Tibial nerve (tissue), 4 donors: ENCODE measurements around the gene CXCL12. TPM values are rescaled to one million over a fixed set of nuclear protein-coding genes. Genes with fewer than 3 reads are reported as not detected.

Experiments used
- DNase-seq, 2 donors: peaks; one replicate each; pipeline ENCODE4 v3.0.0-alpha.2; 2019; ENCODE audit warnings: low spot score in 2 of 2
- H3K27ac ChIP-seq, 4 donors: fragments of 200-600 bp; sonication (generic) in 3 of 4; one replicate each; pipeline ENCODE4 v1.5.1; 2017 to 2019; ENCODE audit warnings: mild to moderate bottlenecking in 1 of 4
- H3K27me3 ChIP-seq, 2 donors: fragments of 200-600 bp; sonication (generic) in 1 of 2; one replicate each; pipeline versions ENCODE4 v1.5.1 to v1.6.0; 2017 to 2019
- H3K36me3 ChIP-seq, 3 donors: fragments of 200-600 bp; sonication (generic); one replicate each; pipeline ENCODE4 v1.5.1; 2018 to 2019
- H3K4me1 ChIP-seq, 4 donors: fragments of 200-600 bp; sonication (generic) in 3 of 4; one replicate each; pipeline ENCODE4 v1.5.1; 2017 to 2019
- H3K4me3 ChIP-seq, 4 donors: fragments of 200-600 bp; sonication (generic) in 3 of 4; one replicate each; pipeline ENCODE4 v1.5.1; 2017 to 2019; ENCODE audit warnings: mild to moderate bottlenecking in 1 of 4, moderate library complexity in 1 of 4
- H3K9me3 ChIP-seq, 4 donors: fragments of 200-600 bp; sonication (generic) in 3 of 4; one replicate each; pipeline ENCODE4 v1.5.1; 2017 to 2019
- EP300 ChIP-seq, 2 donors: sonication (generic); formaldehyde crosslinking; IDR thresholded peaks; one replicate each; pipeline ENCODE4 v1.6.1; 2017; ENCODE audit warnings: antibody characterized with exemption in 2 of 2, mild to moderate bottlenecking in 1 of 2
- POLR2A ChIP-seq, 2 donors: fragments of 450-650 bp; IDR thresholded peaks; one replicate each; pipeline ENCODE4 v1.6.1; 2017; ENCODE audit warnings: antibody characterized with exemption in 2 of 2, mild to moderate bottlenecking in 2 of 2, moderate library complexity in 2 of 2
- WGBS, 2 donors: methylation state at CpG; one replicate each; pipeline ENCODE4 v1.1.5; 2018; 5-methylcytosine and 5-hydroxymethylcytosine counted together
- total RNA-seq, 4 donors: library from RNA; depleted of rRNA; stranded (reverse); fragments of >200 nt; gene quantifications; one replicate each; pipeline ENCODE4 v1.1.0, GENCODE V29; 2016
- TF ChIP-seq, protein P1 (sequence below), 5 experiments: fragments of 200-600 bp in 3 of 5; fragments of 450-650 bp in 2 of 5; sonication (generic) in 3 of 5; IDR thresholded peaks; one replicate each; pipeline ENCODE4 v1.5.1; 2016 to 2019; ENCODE audit warnings: antibody characterized with exemption in 5 of 5, mild to moderate bottlenecking in 3 of 5, moderate library complexity in 2 of 5

The CXCL12 gene
- total RNA-seq, 4 donors from 2014 or later = 35.0 to 119 (median 86.4) TPM

GRCh38 chr10:44424957-44425356 lies 40.1 kb upstream of the CXCL12 start:
- no peak for DNase-seq
- H3K36me3 ChIP-seq = no peaks in the 10 kb centered on the region
- TF ChIP-seq, protein P1, sequence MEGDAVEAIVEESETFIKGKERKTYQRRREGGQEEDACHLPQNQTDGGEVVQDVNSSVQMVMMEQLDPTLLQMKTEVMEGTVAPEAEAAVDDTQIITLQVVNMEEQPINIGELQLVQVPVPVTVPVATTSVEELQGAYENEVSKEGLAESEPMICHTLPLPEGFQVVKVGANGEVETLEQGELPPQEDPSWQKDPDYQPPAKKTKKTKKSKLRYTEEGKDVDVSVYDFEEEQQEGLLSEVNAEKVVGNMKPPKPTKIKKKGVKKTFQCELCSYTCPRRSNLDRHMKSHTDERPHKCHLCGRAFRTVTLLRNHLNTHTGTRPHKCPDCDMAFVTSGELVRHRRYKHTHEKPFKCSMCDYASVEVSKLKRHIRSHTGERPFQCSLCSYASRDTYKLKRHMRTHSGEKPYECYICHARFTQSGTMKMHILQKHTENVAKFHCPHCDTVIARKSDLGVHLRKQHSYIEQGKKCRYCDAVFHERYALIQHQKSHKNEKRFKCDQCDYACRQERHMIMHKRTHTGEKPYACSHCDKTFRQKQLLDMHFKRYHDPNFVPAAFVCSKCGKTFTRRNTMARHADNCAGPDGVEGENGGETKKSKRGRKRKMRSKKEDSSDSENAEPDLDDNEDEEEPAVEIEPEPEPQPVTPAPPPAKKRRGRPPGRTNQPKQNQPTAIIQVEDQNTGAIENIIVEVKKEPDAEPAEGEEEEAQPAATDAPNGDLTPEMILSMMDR (IDR thresholded peaks at IDR 0.05) = no peak
- TF ChIP-seq POLR2A (IDR thresholded peaks at IDR 0.05) (no peak), EP300 (IDR thresholded peaks at IDR 0.05) (no peak)
- H3K4me1 ChIP-seq = no peaks in the 10 kb centered on the region
- peaks cover 0 to 11% (median 0%) of the 10 kb centered on the region in 4 donors for H3K9me3 ChIP-seq
- no peak overlapping the region for H3K27ac ChIP-seq
- H3K4me3 ChIP-seq = no peak overlapping the region
- WGBS, 2 donors = 47 to 48% methylated on average over 12 to 13 of the region's 13 CpGs
- H3K27me3 ChIP-seq = no peaks in the 10 kb centered on the region

GRCh38 chr10:44424298-44424697 lies 39.4 kb upstream of the CXCL12 start:
- Histone ChIP-seq H3K4me3 (no peak overlapping the region), H3K9me3 (peaks cover 0 to 7% (median 0%) of the 10 kb centered on the region in 4 donors), H3K27ac (no peak overlapping the region), H3K36me3 (no peaks in the 10 kb centered on the region), H3K27me3 (no peaks in the 10 kb centered on the region), H3K4me1 (no peaks in the 10 kb centered on the region)
- TF ChIP-seq, protein P1 (IDR thresholded peaks at IDR 0.05) = no peak
- TF ChIP-seq POLR2A (IDR thresholded peaks at IDR 0.05) = no peak
- TF ChIP-seq EP300 (IDR thresholded peaks at IDR 0.05) = no peak
- no peak for DNase-seq
- WGBS, 2 donors = 81 to 89% methylated on average over 5 of the region's 5 CpGs

DNA sequence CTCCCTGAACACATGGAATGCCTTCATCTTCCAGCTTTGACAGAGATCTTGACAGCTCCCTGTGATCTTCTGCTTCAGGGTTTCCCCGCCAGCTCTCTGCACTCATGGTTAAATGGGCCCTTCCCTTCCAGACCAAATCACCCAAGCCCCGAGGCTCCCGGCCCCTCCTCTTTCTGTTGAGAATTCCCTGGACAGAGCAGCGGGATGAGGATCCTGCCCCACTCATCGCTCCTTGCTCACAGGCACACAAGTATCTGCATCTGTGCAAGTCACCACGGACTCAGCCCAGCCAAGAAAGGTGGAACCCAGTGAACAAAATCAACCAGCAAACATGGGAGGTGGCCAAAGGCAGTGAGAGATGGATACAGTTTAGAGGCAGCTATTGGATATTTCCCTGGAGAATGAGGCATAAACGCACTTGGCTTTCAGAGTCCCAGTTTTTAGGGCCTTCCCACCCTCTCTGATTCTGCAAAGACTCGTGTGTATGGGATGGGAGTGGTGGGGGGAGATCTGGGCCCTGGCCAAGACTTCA lies 37.7 kb upstream of the CXCL12 start:
- WGBS, 2 donors = 54 to 65% methylated on average over 8 of the region's 8 CpGs
- Histone ChIP-seq H3K4me3 (no peak overlapping the region), H3K27ac (no peak overlapping the region), H3K27me3 (no peaks in the 10 kb centered on the region), H3K36me3 (no peaks in the 10 kb centered on the region), H3K4me1 (peaks cover 0 to under 1% (median 0%) of the 10 kb centered on the region in 4 donors), H3K9me3 (peaks cover 0 to 4% (median 0%) of the 10 kb centered on the region in 4 donors)
- no peak for DNase-seq
- TF ChIP-seq EP300 (IDR thresholded peaks at IDR 0.05) (no peak), POLR2A (IDR thresholded peaks at IDR 0.05) (no peak)
- TF ChIP-seq, protein P1 (IDR thresholded peaks at IDR 0.05) = no peak

DNA sequence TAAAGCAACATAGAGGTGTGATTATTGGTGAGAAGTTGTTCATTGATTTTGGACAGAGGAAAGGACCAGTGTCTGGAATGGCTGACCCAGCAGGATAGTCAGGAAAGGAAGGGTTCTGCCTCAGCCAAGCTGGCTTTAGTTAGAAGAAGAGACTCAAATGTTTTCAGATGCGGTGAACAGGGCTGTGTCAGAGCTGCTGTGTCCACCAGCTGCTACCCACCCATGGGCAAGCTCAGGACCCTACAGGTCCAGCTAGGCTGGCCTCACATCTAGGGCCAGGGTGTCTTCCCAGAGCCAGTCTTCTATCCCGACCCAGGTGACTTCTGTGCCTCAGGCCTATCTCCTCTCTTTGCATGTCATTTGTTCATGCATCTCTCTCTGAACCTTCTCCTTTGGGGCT lies 37.3 kb upstream of the CXCL12 start:
- no peaks in the 10 kb centered on the region for H3K27me3 ChIP-seq
- H3K4me3 ChIP-seq = no peak overlapping the region
- 90 to 98% methylated on average over 2 of the region's 2 CpGs for WGBS, 2 donors
- TF ChIP-seq, protein P1 (IDR thresholded peaks at IDR 0.05) = no peak
- TF ChIP-seq POLR2A (IDR thresholded peaks at IDR 0.05) (no peak), EP300 (IDR thresholded peaks at IDR 0.05) (no peak)
- H3K36me3 ChIP-seq = no peaks in the 10 kb centered on the region
- no peak overlapping the region for H3K27ac ChIP-seq
- no peak for DNase-seq
- peaks cover 0 to 5% (median under 1%) of the 10 kb centered on the region in 4 donors for H3K4me1 ChIP-seq
- no peaks in the 10 kb centered on the region for H3K9me3 ChIP-seq

- H3K4me3 ChIP-seq = no peak overlapping the region
- H3K36me3 ChIP-seq = no peaks in the 10 kb centered on the region
- H3K9me3 ChIP-seq = peaks cover 0 to 6% (median 0%) of the 10 kb centered on the region in 4 donors
- peaks cover 0 to 21% (median 3%) of the 10 kb centered on the region in 4 donors for H3K4me1 ChIP-seq
- no peaks in the 10 kb centered on the region for H3K27me3 ChIP-seq
- H3K27ac ChIP-seq = no peak overlapping the region
- no peak for DNase-seq
- no peak for TF ChIP-seq EP300 (IDR thresholded peaks at IDR 0.05)
- TF ChIP-seq, protein P1 (IDR thresholded peaks at IDR 0.05) = no peak
- no peak for TF ChIP-seq POLR2A (IDR thresholded peaks at IDR 0.05)
- 81 to 84% methylated on average over 2 of the region's 2 CpGs for WGBS, 2 donors
Measured at GRCh38 chr10:44419790-44420549, 35.1 kb upstream of the CXCL12 start.
